DND-41 (cell line): ENCODE data around the gene FBN1.

Experiments used
- ATAC-seq: fragments of 200-7000 bp; cut with Tn5 transposase; 3 replicates; pipeline ENCODE4 v1.9.1; 2021; ENCODE audit warnings: low read depth; ENCODE audit not compliant: insufficient read depth
- DNase-seq: peaks from one replicate; pipeline ENCODE4 v3.0.0-alpha.2; 2020
- H2AFZ ChIP-seq: 2 replicates; pipeline ENCODE4 v1.6.0; 2012; ENCODE audit warnings: low read depth, low read length
- H3K27ac ChIP-seq: 2 replicates; pipeline ENCODE4 v1.5.1; 2012; ENCODE audit warnings: low read length, inconsistent platforms
- H3K27me3 ChIP-seq: fragments of 200-600 bp; sonication (generic); 2 replicates; pipeline ENCODE4 v1.6.0; 2012; ENCODE audit warnings: low read length, mild to moderate bottlenecking, inconsistent platforms; ENCODE audit not compliant: insufficient read depth, poor library complexity
- H3K36me3 ChIP-seq: 2 replicates; pipeline ENCODE4 v1.5.1; 2012; ENCODE audit warnings: low read length, inconsistent platforms; ENCODE audit not compliant: insufficient read depth
- H3K4me1 ChIP-seq: 2 replicates; pipeline ENCODE4 v1.5.1; 2012; ENCODE audit warnings: mild to moderate bottlenecking, low read length; ENCODE audit not compliant: insufficient read depth
- H3K4me2 ChIP-seq: 2 replicates; pipeline ENCODE4 v1.6.0; 2012; ENCODE audit warnings: mild to moderate bottlenecking, moderate library complexity, low read length, inconsistent platforms; ENCODE audit not compliant: insufficient read depth
- H3K4me3 ChIP-seq, 2 experiments: fragments of 200-600 bp in 1 of 2; shearing (Covaris generic) in 1 of 2; 2 replicates each; pipeline ENCODE4 v1.5.1; 2012 to 2016; ENCODE audit warnings: inconsistent platforms in 2 of 2, low read length in 2 of 2, mild to moderate bottlenecking in 2 of 2, low read depth in 1 of 2, moderate library complexity in 1 of 2
- H3K79me2 ChIP-seq: 2 replicates; pipeline ENCODE4 v1.6.0; 2012; ENCODE audit warnings: low read length, inconsistent platforms; ENCODE audit not compliant: insufficient read depth
- H3K9ac ChIP-seq: 2 replicates; pipeline ENCODE4 v1.6.0; 2012; ENCODE audit warnings: low read depth, mild to moderate bottlenecking, inconsistent platforms, low read length, moderate library complexity
- H3K9me3 ChIP-seq: 2 replicates; pipeline ENCODE4 v1.5.1; 2012; ENCODE audit warnings: low read length, moderate library complexity, mild to moderate bottlenecking, inconsistent platforms; ENCODE audit not compliant: insufficient read depth, severe bottlenecking
- H4K20me1 ChIP-seq: 2 replicates; pipeline ENCODE4 v1.6.0; 2012; ENCODE audit warnings: low read length; ENCODE audit not compliant: insufficient read depth
- EZH2 ChIP-seq: IDR thresholded peaks from 3 replicates; pipeline ENCODE4 v1.6.1; 2012; ENCODE audit warnings: borderline replicate concordance, low read depth, mild to moderate bottlenecking, moderate library complexity, low read length, inconsistent platforms; ENCODE audit not compliant: severe bottlenecking
- TF ChIP-seq, protein P1 (sequence below): IDR thresholded peaks from 2 replicates; pipeline ENCODE4 v1.5.1; 2012; ENCODE audit warnings: borderline replicate concordance, low read length, moderate library complexity, mild to moderate bottlenecking; ENCODE audit not compliant: poor library complexity, severe bottlenecking; ENCODE audit errors: extremely low read depth

FBN1 gene

GRCh38 chr15:48426044-48426443, 219.5 kb downstream of the FBN1 start:
- no peak for TF ChIP-seq EZH2
- TF ChIP-seq, protein P1, sequence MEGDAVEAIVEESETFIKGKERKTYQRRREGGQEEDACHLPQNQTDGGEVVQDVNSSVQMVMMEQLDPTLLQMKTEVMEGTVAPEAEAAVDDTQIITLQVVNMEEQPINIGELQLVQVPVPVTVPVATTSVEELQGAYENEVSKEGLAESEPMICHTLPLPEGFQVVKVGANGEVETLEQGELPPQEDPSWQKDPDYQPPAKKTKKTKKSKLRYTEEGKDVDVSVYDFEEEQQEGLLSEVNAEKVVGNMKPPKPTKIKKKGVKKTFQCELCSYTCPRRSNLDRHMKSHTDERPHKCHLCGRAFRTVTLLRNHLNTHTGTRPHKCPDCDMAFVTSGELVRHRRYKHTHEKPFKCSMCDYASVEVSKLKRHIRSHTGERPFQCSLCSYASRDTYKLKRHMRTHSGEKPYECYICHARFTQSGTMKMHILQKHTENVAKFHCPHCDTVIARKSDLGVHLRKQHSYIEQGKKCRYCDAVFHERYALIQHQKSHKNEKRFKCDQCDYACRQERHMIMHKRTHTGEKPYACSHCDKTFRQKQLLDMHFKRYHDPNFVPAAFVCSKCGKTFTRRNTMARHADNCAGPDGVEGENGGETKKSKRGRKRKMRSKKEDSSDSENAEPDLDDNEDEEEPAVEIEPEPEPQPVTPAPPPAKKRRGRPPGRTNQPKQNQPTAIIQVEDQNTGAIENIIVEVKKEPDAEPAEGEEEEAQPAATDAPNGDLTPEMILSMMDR: no peak
- Histone ChIP-seq H3K36me3 (no peaks in the 10 kb centered on the region), H3K4me1 (no peaks in the 10 kb centered on the region), H3K27me3 (no peaks in the 10 kb centered on the region), H2AFZ (no peak overlapping the region), H3K9ac (no peak overlapping the region), H3K79me2 (no peaks in the 10 kb centered on the region), H3K4me3 (no peak overlapping the region), H4K20me1 (no peaks in the 10 kb centered on the region), H3K4me2 (no peak overlapping the region), H3K27ac (no peak overlapping the region), H3K9me3 (no peaks in the 10 kb centered on the region)
- DNase-seq (no peak), ATAC-seq (no peak)

DNA sequence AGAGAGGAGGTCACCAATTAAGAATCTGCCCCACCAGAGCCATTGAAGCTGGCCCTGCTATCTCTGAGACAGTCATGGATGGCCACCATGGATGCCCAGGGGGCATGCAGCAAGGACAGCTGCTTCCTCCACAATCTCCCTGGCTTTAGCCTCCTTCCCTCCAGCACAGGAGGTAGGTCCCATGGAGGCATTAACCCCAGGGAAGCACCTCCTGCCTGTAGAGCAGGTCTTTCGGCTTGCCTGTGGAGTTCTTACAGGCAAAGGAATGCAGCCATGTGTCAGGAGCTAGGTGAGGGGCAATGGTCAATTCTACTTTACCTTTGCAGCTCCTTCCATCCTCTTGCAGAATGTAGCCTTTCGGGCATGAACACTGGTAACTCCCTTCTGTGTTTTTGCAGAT, 220.5 kb downstream of the FBN1 start:
- DNase-seq: no peak

DNA sequence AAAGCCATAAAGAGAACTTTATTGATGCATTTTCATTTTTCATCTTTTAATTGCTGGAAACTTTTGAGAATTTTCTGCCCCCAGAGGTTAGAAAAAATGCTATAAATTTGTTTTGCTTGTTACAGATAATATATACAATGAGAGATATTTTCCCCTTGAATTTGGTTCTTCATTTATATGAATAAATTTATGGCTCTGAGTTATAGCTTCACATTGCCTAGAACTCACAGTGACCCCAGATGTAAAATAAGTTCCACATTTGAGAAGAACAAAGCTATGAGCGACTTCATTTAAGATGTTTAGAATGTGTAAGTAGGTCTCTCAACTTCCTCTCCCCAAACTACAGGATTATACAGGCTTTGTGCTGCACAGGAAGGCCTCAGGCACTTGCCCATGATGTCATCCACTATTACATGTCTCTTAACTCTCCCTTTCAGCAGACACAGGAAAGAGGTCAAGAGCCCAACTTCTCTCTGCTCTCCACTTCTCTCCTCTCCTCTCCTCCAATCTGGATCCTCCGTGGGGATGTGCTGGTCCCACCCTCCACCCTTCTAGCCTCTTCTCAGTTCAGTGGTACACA, 221.5 kb downstream of the FBN1 start:
- no peak overlapping the region for H3K27ac ChIP-seq
- H4K20me1 ChIP-seq: no peaks in the 10 kb centered on the region
- DNase-seq (no peak), ATAC-seq (no peak)
- no peak overlapping the region for H3K4me3 ChIP-seq
- H3K4me2 ChIP-seq: no peak overlapping the region
- no peak overlapping the region for H2AFZ ChIP-seq
- H3K9me3 ChIP-seq: no peaks in the 10 kb centered on the region
- no peaks in the 10 kb centered on the region for H3K4me1 ChIP-seq
- no peaks in the 10 kb centered on the region for H3K27me3 ChIP-seq
- H3K79me2 ChIP-seq: no peaks in the 10 kb centered on the region
- H3K36me3 ChIP-seq: no peaks in the 10 kb centered on the region
- no peak overlapping the region for H3K9ac ChIP-seq
- TF ChIP-seq, protein P1: no peak
- no peak for TF ChIP-seq EZH2

More for the DNA sequence above, 220.5 kb downstream of the FBN1 start:
- no peak overlapping the region for H2AFZ ChIP-seq
- H3K9me3 ChIP-seq: no peaks in the 10 kb centered on the region
- no peaks in the 10 kb centered on the region for H3K36me3 ChIP-seq
- H3K4me3 ChIP-seq: no peak overlapping the region
- no peaks in the 10 kb centered on the region for H4K20me1 ChIP-seq
- no peaks in the 10 kb centered on the region for H3K4me1 ChIP-seq
- no peak for ATAC-seq
- no peaks in the 10 kb centered on the region for H3K27me3 ChIP-seq
- H3K9ac ChIP-seq: no peak overlapping the region
- no peak overlapping the region for H3K27ac ChIP-seq
- no peaks in the 10 kb centered on the region for H3K79me2 ChIP-seq
- TF ChIP-seq, protein P1: no peak
- TF ChIP-seq EZH2: no peak
- H3K4me2 ChIP-seq: no peak overlapping the region
